ENCODE data around the gene RFWD3. TPM values are rescaled to one million over a fixed set of nuclear protein-coding genes. Genes with fewer than 3 reads are reported as not detected.
A peak's percentile ranks its signal among the peaks of the same experiment; 100 is the strongest.

RFWD3 gene, protein sequence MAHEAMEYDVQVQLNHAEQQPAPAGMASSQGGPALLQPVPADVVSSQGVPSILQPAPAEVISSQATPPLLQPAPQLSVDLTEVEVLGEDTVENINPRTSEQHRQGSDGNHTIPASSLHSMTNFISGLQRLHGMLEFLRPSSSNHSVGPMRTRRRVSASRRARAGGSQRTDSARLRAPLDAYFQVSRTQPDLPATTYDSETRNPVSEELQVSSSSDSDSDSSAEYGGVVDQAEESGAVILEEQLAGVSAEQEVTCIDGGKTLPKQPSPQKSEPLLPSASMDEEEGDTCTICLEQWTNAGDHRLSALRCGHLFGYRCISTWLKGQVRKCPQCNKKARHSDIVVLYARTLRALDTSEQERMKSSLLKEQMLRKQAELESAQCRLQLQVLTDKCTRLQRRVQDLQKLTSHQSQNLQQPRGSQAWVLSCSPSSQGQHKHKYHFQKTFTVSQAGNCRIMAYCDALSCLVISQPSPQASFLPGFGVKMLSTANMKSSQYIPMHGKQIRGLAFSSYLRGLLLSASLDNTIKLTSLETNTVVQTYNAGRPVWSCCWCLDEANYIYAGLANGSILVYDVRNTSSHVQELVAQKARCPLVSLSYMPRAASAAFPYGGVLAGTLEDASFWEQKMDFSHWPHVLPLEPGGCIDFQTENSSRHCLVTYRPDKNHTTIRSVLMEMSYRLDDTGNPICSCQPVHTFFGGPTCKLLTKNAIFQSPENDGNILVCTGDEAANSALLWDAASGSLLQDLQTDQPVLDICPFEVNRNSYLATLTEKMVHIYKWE
- 9.8 TPM for total RNA-seq

DNA sequence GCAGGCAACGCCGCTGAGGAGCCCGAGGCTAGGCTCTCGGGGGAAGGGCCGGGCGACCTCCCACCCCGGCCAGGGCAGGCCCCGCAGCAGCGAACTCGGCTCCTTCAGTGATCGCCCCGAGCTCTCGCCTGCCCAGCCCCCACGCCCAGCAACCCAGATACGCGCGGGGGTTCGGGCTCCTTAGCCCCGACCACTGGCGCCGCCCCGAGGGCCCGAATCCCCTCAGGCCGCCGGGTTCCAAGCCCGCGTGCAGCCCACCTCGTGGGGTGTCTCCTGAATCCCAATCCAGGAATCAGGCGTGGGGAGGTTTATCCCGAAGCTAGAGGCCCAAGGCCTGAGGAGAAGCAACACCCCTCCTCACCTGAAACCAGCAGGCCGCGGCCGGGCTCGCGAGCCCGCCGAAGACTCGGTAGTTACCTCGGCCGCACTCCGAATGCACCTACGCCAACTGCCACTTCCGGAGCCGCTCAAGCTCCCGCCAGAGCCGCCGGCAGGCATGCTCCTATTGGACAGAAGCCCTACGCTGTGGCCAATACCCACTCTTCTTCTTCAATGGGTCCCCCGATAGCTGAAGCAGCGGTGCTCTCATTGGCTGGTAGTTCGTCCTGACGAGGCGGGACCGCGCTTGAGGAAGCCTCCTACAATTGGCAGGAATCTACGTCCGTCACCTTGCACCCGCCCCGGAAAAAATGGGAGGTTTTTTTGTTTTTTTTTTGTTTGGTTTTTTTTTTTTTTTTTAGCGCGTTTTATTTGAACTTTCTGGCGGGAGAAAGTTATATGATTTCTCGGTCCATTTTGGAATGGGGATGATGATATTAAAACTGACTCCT lies at the start of gene RFWD3:
Gene RFWD3 (minus strand): TSS at position 453 of the 830 bp plus-strand sequence. CDS start 5,428 bp downstream, outside the sequence.
- peak; percentile 98 for FAIRE-seq
- peak; percentile 94 to 98 for DNase-seq (ENCODE audit: low spot score in 2 of 2)

GRCh38 chr16:74716355-74716754 lies 49.7 kb upstream of the RFWD3 start:
- no peak for DNase-seq (ENCODE audit: low spot score in 2 of 2)
- no peak for FAIRE-seq

- no peak for DNase-seq (ENCODE audit: low spot score in 2 of 2)
- no peak for FAIRE-seq
Measured at GRCh38 chr16:74713876-74714275, 47.2 kb upstream of the RFWD3 start.

DNA sequence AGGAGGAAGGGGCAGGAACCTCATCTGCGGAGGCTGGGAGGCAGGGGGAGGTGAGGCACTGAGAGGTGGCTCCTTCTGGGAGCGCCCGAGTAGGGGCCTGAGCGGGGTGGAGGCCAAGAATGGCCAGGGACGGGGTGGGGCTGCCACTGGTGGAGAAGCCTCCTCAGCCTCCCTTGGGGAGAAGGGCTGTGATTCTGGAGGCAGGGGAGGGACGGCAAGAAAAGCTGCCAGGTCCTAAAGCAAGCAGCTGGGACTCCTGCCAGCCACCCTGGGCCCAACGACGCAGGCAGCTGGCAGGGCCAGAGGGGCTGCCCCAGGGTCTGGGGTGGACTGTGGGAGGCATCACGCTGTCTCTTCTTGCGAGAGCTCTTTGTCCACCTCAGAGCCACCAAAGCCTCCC lies 46.6 kb upstream of the RFWD3 start:
- DNase-seq (ENCODE audit: low spot score in 2 of 2) (no peak), FAIRE-seq (no peak)

DNA sequence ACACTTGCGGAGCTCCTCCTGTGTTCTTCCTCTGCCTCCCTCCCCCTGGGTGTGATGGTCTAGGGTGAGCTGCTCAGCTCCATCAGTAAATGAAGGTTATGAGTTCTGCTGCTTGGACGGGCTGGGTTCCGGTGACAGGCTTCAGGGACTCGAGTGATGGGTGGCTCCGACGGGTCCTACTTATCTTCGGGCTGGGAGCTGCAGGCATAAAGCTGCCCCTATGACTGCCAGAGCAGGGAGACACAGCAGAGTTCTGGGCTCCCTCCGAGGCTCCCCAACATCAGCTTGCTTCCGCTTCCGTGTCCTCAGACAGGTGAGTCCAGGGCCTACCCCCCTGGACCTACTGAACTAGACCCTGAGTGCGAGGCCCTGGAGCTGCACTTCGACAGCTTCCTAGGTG lies 45.3 kb upstream of the RFWD3 start:
- DNase-seq (ENCODE audit: low spot score in 2 of 2) (no peak), FAIRE-seq (no peak)

DNA sequence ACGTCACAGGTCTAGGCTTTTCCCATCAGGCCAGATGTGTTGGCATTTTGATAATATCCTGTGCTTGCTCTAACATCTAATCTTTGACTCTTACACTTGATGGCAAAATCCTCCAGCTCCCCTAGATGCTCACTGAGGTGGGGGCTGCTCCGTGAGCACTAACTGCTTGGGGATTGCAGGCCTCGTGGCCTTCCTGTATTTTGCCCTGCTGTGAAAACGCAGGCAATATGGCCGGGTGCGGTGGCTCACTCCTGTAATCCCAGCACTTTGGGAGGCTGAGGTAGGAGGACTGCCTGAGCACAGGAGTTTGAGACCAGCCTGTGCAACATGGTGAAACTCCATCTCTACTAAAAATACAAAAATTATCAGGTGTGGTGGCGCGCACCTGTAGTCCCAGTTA lies 43.7 kb upstream of the RFWD3 start:
- FAIRE-seq (no peak), DNase-seq (ENCODE audit: low spot score in 2 of 2) (no peak)

- FAIRE-seq (peak; percentile 91), DNase-seq (ENCODE audit: low spot score in 2 of 2) (peak; percentile 72 to 80)
Measured at GRCh38 chr16:74709441-74709877, 42.8 kb upstream of the RFWD3 start.

DNA sequence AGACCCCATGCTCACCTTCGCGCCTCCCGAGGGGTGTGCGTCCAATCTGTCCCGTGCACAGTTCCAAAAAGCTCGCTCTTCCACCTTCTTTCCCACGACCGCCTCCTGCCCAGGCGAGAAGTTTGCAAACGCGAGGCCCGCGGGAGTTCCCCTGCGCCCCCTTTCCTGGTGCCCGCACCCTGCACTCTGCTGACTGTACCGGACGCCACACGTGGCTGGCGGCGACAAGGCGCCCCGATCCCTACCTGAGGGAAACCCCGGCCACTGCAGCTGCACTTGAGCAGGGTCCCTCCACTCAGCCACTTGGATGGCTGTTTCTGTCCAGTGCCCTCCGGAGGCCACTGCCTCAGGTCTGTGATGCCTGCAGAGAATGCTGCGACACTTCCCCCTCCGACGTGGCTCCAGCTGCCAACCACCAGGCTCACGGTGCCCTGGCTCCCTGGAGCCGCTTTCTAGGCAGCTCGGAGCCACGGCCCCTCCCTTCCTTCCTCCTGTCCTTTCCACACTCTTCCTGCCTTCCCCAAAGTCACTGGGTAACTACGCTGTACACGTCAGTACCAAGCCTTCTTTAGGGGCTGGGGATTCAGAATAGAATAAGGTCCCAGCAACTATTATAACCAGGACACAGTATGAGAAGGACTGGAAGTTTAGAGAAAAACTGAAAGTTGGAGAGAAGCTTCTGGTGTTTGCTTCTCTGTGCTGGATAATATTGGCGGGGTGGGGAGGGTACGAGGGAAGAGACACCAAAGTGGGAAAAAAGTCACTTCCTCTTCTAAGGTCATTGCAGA lies 34.0 kb upstream of the RFWD3 start, which contains the start of gene MLKL:
Gene MLKL (minus strand): TSS at position 425 of the 788 bp plus-strand sequence. CDS start 5,105 bp downstream, outside the sequence.
- DNase-seq (ENCODE audit: low spot score in 2 of 2) = peak in 1 of 2 donors; percentile 41
- no peak for FAIRE-seq

GRCh38 chr16:74700116-74700437 lies 33.4 kb upstream of the RFWD3 start:
- DNase-seq (ENCODE audit: low spot score in 2 of 2) = peak in 1 of 2 donors; percentile 34
- FAIRE-seq = no peak

- DNase-seq (ENCODE audit: low spot score in 2 of 2) (no peak), FAIRE-seq (no peak)
Measured at GRCh38 chr16:74699666-74700065, 33.0 kb upstream of the RFWD3 start.

- no peak for FAIRE-seq
Measured at GRCh38 chr16:74698222-74698621, 31.5 kb upstream of the RFWD3 start.

DNA sequence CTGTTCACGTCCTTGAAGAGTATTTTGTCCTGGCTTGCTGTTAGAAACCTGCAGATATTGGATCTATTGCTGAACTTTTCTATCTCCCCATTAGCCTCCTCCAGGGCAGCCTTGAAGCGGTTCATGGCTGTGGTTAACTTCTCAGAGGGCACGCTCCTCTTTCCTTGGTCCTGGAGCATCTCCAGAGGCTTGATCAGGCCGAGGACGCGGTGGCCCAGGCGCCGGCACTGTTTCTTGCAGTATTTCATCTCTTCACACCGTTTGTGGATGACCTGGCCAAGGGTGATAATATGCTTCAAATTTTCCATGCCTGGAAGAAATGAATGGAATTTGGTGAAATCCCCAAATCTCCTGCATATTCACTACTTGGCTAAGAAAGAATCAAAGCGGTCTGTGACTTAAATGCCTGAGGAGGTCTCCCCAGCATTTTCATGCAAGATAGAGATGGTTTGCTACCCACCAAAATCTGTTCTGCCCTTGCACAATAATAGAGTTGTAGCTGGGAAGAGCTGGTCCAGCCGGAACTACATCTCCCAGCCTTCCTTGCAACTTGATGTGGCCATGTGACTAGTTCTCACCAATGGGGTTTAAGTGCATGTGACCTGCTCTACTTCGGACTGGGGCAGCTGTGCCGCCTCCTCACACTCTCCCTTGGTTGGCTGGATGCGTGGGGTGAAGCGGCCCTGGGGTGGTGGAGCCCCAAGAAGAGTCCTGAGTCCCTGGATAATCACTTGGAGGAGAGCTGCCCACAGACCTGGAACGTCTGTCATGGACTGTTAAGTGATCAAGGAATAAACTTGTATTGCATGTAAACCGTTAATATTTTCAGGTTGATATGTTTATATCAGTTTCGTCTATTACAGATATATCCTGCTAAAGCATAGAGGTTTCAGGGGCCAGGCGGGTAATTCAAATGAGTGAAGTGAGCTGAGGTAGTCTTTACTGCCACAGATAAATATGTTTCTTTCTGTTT lies 29.1 kb upstream of the RFWD3 start:
- peak; percentile 82 to 86 for DNase-seq (ENCODE audit: low spot score in 2 of 2)
- no peak for FAIRE-seq

More at GRCh38 chr16:74698222-74698621, 31.5 kb upstream of the RFWD3 start:
- DNase-seq (ENCODE audit: low spot score in 2 of 2) = no peak

- DNase-seq (ENCODE audit: low spot score in 2 of 2) = no peak
- no peak for FAIRE-seq
Measured at GRCh38 chr16:74691093-74691855, 24.6 kb upstream of the RFWD3 start.

- FAIRE-seq (no peak), DNase-seq (ENCODE audit: low spot score in 2 of 2) (no peak)
Measured at GRCh38 chr16:74682556-74682955, 15.9 kb upstream of the RFWD3 start.

GRCh38 chr16:74680681-74681080 lies 14.0 kb upstream of the RFWD3 start:
- DNase-seq (ENCODE audit: low spot score in 2 of 2) = no peak
- no peak for FAIRE-seq

DNA sequence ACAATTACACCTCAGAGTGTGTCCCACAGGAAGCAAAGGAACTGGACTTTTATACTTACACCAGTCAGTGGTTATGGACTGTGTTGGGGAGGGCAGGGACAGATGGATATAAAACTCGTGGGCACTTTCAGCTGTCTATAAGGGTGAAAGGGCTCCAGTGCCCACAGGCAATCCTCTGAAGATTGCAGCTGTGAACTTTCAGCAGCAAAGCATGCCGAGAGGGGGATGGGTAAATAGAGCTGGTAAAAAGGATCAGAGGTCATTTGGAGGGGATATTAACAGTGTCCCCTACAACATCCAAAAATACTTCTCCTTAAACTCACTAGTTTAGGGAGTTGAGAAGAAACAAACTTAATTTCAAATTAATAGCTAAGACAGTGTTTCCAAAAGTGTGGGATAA lies 13.3 kb upstream of the RFWD3 start:
- DNase-seq (ENCODE audit: low spot score in 2 of 2) (no peak), FAIRE-seq (no peak)

DNA sequence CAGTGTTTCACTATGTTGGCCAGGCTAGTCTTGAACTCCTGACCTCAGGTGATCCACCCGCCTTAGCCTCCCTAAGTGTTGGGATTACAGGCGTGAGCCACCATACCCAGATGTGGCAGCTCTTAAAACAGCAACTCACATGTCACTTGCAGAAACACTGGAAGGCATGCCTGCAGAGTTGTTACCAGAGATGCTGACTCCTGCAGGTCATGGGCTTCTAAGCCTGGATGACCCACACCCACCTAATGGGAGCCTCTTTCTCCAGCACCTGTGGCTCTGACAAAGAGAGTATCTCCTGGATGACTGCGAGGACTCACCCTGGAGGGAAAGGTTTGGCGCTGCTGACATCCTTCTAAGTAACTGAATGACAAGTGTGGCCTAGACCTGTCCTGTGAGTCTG lies 11.2 kb upstream of the RFWD3 start:
- FAIRE-seq = no peak

DNA sequence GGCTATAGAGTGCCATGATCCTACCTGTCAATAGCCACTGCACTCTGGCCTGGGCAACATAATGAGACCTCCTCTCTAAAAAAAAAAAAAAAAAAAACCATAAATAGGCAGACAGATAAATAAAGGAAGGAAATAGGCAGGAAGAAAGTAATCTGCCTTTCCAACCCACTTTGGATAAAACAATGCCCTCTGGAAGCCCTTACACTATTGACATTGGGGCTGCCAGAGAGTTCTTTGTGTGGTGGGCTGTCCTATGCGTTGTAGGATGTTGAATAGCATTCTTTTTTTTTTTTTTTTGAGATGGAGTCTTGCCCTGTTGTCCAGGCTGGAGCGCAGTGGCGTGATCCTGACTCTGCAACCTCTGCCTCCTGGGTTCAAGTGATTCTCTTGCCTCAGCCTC lies 7.2 kb upstream of the RFWD3 start:
- FAIRE-seq = no peak

More for the DNA sequence above, 11.2 kb upstream of the RFWD3 start:
- no peak for DNase-seq (ENCODE audit: low spot score in 2 of 2)

More for the DNA sequence above, 7.2 kb upstream of the RFWD3 start:
- DNase-seq (ENCODE audit: low spot score in 2 of 2) = no peak
